ENCODE data around the gene KLHDC3. TPM values are rescaled to one million over a fixed set of nuclear protein-coding genes. Genes with fewer than 3 reads are reported as not detected.

Gene KLHDC3
- total and polyA plus RNA-seq, 2 of the 13 experiments (the other 11 are each of a cell fraction or from before 2014, with no cell fraction given), result 78.3 to 91.5 TPM

GRCh38 chr6:43053545-43054205, 39.6 kb downstream of the KLHDC3 start, which contains the start of gene CUL7 (continued):
- 0 out of 2 replicates have a peak, but pooled peaks have one; percentile 60 for TF ChIP-seq ZNF616 (CRISPR knock-in tag; IDR thresholded peaks at IDR 0.05; ENCODE audit: low read depth)
- TF ChIP-seq, protein P1, sequence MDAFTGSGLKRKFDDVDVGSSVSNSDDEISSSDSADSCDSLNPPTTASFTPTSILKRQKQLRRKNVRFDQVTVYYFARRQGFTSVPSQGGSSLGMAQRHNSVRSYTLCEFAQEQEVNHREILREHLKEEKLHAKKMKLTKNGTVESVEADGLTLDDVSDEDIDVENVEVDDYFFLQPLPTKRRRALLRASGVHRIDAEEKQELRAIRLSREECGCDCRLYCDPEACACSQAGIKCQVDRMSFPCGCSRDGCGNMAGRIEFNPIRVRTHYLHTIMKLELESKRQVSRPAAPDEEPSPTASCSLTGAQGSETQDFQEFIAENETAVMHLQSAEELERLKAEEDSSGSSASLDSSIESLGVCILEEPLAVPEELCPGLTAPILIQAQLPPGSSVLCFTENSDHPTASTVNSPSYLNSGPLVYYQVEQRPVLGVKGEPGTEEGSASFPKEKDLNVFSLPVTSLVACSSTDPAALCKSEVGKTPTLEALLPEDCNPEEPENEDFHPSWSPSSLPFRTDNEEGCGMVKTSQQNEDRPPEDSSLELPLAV (CRISPR knock-in tag; conservative IDR thresholded peaks at IDR 0.05; ENCODE audit: low read depth), result no peak
- peak; percentile 53 for TF ChIP-seq RFX3 (CRISPR knock-in tag; IDR thresholded peaks at IDR 0.05)
- TF ChIP-seq BRCA1 (CRISPR knock-in tag; IDR thresholded peaks at IDR 0.05), result 0 out of 2 replicates have a peak, but pooled peaks have one; percentile 21
- TF ChIP-seq MXI1 (IDR thresholded peaks at IDR 0.05; ENCODE audit: borderline replicate concordance, low read depth, low read length), result peak; percentile 93; the same call in 1 of the 3 replicates
- TF ChIP-seq ZNF180 (CRISPR knock-in tag; IDR thresholded peaks at IDR 0.05; ENCODE audit: borderline replicate concordance, low read depth), result peak; percentile 49; the same call in 1 of the 2 replicates
- peak; percentile 96; the same call in 1 of the 2 replicates for TF ChIP-seq ZNF430 (CRISPR knock-in tag; IDR thresholded peaks at IDR 0.05)
- TF ChIP-seq ZNF343 (CRISPR knock-in tag; IDR thresholded peaks at IDR 0.05), result peak; percentile 81
- TF ChIP-seq RARA (CRISPR knock-in tag; IDR thresholded peaks at IDR 0.05), result peak; percentile 58
- TF ChIP-seq ZFP1 (CRISPR knock-in tag; IDR thresholded peaks at IDR 0.05), result peak; percentile 51; the same call in 1 of the 2 replicates
- TF ChIP-seq ZFP36L2 (CRISPR knock-in tag; IDR thresholded peaks at IDR 0.05), result no peak; the same call in 1 of the 2 replicates
- 0 out of 2 replicates have a peak, but pooled peaks have one; percentile 36 for TF ChIP-seq CENPT (CRISPR knock-in tag; IDR thresholded peaks at IDR 0.05; ENCODE audit: low read depth)
- no peak for TF ChIP-seq ZNF572 (CRISPR knock-in tag; IDR thresholded peaks at IDR 0.05)
- TF ChIP-seq ZNF317 (CRISPR knock-in tag; IDR thresholded peaks at IDR 0.05), result peak; percentile 93
- peak; percentile 77; the same call in 1 of the 2 replicates for TF ChIP-seq ZNF552 (CRISPR knock-in tag; IDR thresholded peaks at IDR 0.05; ENCODE audit: borderline replicate concordance)
- TF ChIP-seq MIER2 (CRISPR knock-in tag; IDR thresholded peaks at IDR 0.05), result 0 out of 2 replicates have a peak, but pooled peaks have one; percentile 39
- peak; percentile 80; the same call in 1 of the 2 replicates for TF ChIP-seq SRY (CRISPR knock-in tag; IDR thresholded peaks at IDR 0.05)
- TF ChIP-seq CHCHD3 (CRISPR knock-in tag; IDR thresholded peaks at IDR 0.05), result peak; percentile 61
- no peak; the same call in none of the 2 replicates for TF ChIP-seq ZNF709 (CRISPR knock-in tag; IDR thresholded peaks at IDR 0.05)
- TF ChIP-seq AGO1 (IDR thresholded peaks at IDR 0.05; ENCODE audit: low read depth, low read length, poor library complexity, severe bottlenecking), result peak; percentile 98
- 0 out of 2 replicates have a peak, but pooled peaks have one; percentile 72 for TF ChIP-seq REXO4 (CRISPR knock-in tag; IDR thresholded peaks at IDR 0.05; ENCODE audit: borderline replicate concordance)
- TF ChIP-seq, protein P2, sequence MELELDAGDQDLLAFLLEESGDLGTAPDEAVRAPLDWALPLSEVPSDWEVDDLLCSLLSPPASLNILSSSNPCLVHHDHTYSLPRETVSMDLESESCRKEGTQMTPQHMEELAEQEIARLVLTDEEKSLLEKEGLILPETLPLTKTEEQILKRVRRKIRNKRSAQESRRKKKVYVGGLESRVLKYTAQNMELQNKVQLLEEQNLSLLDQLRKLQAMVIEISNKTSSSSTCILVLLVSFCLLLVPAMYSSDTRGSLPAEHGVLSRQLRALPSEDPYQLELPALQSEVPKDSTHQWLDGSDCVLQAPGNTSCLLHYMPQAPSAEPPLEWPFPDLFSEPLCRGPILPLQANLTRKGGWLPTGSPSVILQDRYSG (CRISPR knock-in tag; IDR thresholded peaks at IDR 0.05), result no peak
- TF ChIP-seq ZNF878 (CRISPR knock-in tag; IDR thresholded peaks at IDR 0.05), result no peak; the same call in none of the 2 replicates
- TF ChIP-seq ZNF784 (CRISPR knock-in tag; IDR thresholded peaks at IDR 0.05; ENCODE audit: borderline replicate concordance), result peak; percentile 86; the same call in 1 of the 2 replicates
- no peak for TF ChIP-seq ZNF282 (IDR thresholded peaks at IDR 0.05; ENCODE audit: partially characterized antibody)
- no peak for TF ChIP-seq SMARCE1 (IDR thresholded peaks at IDR 0.05; ENCODE audit: borderline replicate concordance)
- TF ChIP-seq HIVEP1 (CRISPR knock-in tag; IDR thresholded peaks at IDR 0.05), result peak; percentile 85
- TF ChIP-seq NFRKB (IDR thresholded peaks at IDR 0.05), result no peak
- TF ChIP-seq RFXAP (CRISPR knock-in tag; IDR thresholded peaks at IDR 0.05; ENCODE audit: borderline replicate concordance), result 0 out of 2 replicates have a peak, but pooled peaks have one; percentile 6
